K562 (cell line): ENCODE measurements around the gene CRKL. TPM values are rescaled to one million over a fixed set of nuclear protein-coding genes. Genes with fewer than 3 reads are reported as not detected.

Experiments used
- ARID2 ChIP-seq: fragments of 450-650 bp; IDR thresholded peaks from 2 replicates; pipeline ENCODE4 v1.6.1; 2017; ENCODE audit warnings: antibody characterized with exemption, mild to moderate bottlenecking
- GATAD2A ChIP-seq: fragments of 450-650 bp; IDR thresholded peaks from 2 replicates; pipeline ENCODE4 v1.6.1; 2017
- MTA2 ChIP-seq: fragments of 450-650 bp; IDR thresholded peaks from 2 replicates; pipeline ENCODE4 v1.6.1; 2016; ENCODE audit warnings: low read depth
- RB1 ChIP-seq: fragments of 450-650 bp; IDR thresholded peaks from 2 replicates; pipeline ENCODE4 v1.6.1; 2017; ENCODE audit warnings: low read depth, mild to moderate bottlenecking
- RBM14 ChIP-seq: fragments of 200-400 bp; formaldehyde crosslinking; IDR thresholded peaks from 2 replicates; pipeline ENCODE4 v1.6.1; 2018; ENCODE audit warnings: low read depth, mild to moderate bottlenecking, low read length, moderate library complexity, borderline replicate concordance; ENCODE audit not compliant: insufficient read depth
- ZNF165 ChIP-seq: fragments of 250-450 bp; sonication (Bioruptor Pico); IDR thresholded peaks from 2 replicates; pipeline ENCODE4 v1.4.0; 2020; ENCODE audit warnings: borderline replicate concordance
- ZNF347 ChIP-seq: fragments of 450-650 bp; formaldehyde crosslinking; IDR thresholded peaks from 2 replicates; pipeline ENCODE4 v1.4.0; 2020; ENCODE audit warnings: low read depth, mild to moderate bottlenecking, moderate library complexity
- polyA plus RNA-seq, 8 experiments: library from polyadenylated mRNA; depleted of rRNA in 4 of 8; stranded (reverse) in 5 of 8; unstranded in 3 of 8; fragments of >200 nt; fragmentation: Nextera tagmentation in 2 of 8; fragmentation: Illumina TruSeq in 1 of 8; extraction: Ambion mirVana in 2 of 8; extraction: Trizol in 1 of 8; gene quantifications; 2 replicates each; pipeline versions ENCODE4 v1.2.1 to v1.2.3, GENCODE V29; 2011 to 2014; ENCODE audit warnings: inconsistent platforms in 1 of 8, missing spikeins in 1 of 8
- total RNA-seq, 7 experiments: library from RNA; depleted of rRNA in 6 of 7; stranded (reverse); fragments of >200 nt in 6 of 7; fragmentation: Illumina TruSeq in 2 of 7; extraction: Trizol in 2 of 7; gene quantifications; 2 replicates each; pipeline versions ENCODE4 v1.2.1 to v1.2.3, GENCODE V29; 2011 to 2021; ENCODE audit warnings: low replicate concordance in 1 of 7
- TF ChIP-seq, protein P1 (sequence below): fragments of 250-450 bp; sonication (Bioruptor Pico); IDR thresholded peaks from 2 replicates; pipeline ENCODE4 v1.5.0; 2021
- TF ChIP-seq, protein P2 (sequence below): fragments of 450-650 bp; IDR thresholded peaks from 2 replicates; pipeline ENCODE4 v1.6.1; 2016; ENCODE audit warnings: low read depth
- TF ChIP-seq, protein P3 (sequence below): fragments of 450-650 bp; IDR thresholded peaks from 2 replicates; pipeline ENCODE4 v1.6.1; 2016; ENCODE audit warnings: borderline replicate concordance
- TF ChIP-seq, protein P4 (sequence below): sonication (generic); formaldehyde crosslinking; IDR thresholded peaks from 2 replicates; pipeline ENCODE4 v1.8.1; 2023; ENCODE audit warnings: missing genetic modification reagents, mild to moderate bottlenecking, borderline replicate concordance

Gene CRKL
- total and polyA plus RNA-seq, 9 of the 15 experiments (the other 6 are each of a cell fraction or from before 2014, with no cell fraction given) = 100 to 263 (median 124) TPM

DNA sequence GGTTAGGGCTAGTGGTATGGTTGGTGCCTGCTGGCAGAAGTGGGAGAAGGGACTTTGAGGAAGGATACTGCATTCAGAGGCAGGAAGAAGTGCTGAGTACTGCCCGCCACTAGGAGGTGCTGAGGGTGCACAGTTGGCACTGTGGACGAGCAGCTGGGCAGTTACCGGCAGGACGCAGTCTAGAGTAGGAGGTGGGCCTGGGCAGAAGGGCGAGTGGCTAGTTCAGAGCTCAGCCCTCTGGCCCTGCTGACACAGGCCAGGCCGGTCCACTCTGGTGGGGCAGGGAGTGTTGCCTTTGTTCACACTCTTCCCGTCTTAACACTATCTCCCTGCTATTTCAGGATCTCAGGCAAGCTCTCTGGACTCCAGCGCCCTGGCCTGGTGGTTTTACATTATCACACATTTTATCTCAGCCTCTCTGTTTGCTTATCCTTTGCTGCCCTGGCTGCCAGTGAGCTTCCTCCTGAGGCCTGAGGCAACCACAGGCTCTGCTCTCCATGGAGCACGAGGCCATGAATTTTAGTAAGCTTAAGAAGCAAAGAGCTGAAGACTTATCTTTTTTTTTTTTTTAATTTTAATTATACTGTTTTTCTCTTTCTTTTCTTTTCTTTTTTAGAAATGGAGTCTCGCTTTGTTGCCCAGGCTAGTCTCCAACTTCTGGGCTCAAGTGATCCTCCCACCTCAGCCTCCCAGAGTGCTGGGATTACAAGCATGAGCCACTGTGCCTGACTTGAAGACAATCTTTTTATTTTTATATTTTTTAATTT is 31.5 kb upstream of the CRKL start (continued):
- TF ChIP-seq RBM14 = no peak
- TF ChIP-seq RB1 = no peak
- TF ChIP-seq, protein P1, sequence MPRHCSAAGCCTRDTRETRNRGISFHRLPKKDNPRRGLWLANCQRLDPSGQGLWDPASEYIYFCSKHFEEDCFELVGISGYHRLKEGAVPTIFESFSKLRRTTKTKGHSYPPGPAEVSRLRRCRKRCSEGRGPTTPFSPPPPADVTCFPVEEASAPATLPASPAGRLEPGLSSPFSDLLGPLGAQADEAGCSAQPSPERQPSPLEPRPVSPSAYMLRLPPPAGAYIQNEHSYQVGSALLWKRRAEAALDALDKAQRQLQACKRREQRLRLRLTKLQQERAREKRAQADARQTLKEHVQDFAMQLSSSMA (CRISPR knock-in tag) = no peak
- TF ChIP-seq, protein P2, sequence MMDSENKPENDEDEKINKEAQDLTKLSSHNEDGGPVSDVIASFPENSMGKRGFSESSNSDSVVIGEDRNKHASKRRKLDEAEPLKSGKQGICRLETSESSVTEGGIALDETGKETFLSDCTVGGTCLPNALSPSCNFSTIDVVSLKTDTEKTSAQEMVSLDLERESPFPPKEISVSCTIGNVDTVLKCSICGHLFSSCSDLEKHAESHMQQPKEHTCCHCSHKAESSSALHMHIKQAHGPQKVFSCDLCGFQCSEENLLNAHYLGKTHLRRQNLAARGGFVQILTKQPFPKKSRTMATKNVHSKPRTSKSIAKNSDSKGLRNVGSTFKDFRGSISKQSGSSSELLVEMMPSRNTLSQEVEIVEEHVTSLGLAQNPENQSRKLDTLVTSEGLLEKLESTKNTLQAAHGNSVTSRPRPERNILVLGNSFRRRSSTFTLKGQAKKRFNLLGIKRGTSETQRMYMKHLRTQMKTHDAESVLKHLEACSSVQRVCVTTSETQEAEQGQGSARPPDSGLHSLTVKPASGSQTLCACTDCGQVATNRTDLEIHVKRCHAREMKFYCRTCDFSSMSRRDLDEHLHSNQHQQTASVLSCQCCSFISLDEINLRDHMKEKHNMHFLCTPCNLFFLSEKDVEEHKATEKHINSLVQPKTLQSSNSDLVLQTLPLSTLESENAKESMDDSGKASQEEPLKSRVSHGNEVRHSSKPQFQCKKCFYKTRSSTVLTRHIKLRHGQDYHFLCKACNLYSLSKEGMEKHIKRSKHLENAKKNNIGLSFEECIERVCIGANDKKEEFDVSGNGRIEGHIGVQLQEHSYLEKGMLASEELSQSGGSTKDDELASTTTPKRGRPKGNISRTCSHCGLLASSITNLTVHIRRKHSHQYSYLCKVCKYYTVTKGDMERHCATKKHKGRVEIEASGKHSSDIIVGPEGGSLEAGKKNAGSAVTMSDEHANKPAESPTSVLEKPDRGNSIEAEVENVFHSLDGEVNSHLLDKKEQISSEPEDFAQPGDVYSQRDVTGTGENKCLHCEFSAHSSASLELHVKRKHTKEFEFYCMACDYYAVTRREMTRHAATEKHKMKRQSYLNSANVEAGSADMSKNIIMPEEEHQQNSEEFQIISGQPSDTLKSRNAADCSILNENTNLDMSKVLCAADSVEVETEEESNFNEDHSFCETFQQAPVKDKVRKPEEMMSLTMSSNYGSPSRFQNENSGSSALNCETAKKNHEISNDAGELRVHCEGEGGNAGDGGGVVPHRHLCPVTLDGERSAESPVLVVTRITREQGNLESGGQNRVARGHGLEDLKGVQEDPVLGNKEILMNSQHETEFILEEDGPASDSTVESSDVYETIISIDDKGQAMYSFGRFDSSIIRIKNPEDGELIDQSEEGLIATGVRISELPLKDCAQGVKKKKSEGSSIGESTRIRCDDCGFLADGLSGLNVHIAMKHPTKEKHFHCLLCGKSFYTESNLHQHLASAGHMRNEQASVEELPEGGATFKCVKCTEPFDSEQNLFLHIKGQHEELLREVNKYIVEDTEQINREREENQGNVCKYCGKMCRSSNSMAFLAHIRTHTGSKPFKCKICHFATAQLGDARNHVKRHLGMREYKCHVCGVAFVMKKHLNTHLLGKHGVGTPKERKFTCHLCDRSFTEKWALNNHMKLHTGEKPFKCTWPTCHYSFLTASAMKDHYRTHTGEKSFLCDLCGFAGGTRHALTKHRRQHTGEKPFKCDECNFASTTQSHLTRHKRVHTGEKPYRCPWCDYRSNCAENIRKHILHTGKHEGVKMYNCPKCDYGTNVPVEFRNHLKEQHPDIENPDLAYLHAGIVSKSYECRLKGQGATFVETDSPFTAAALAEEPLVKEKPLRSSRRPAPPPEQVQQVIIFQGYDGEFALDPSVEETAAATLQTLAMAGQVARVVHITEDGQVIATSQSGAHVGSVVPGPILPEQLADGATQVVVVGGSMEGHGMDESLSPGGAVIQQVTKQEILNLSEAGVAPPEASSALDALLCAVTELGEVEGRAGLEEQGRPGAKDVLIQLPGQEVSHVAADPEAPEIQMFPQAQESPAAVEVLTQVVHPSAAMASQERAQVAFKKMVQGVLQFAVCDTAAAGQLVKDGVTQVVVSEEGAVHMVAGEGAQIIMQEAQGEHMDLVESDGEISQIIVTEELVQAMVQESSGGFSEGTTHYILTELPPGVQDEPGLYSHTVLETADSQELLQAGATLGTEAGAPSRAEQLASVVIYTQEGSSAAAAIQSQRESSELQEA = no peak
- TF ChIP-seq MTA2 = peak; percentile 21; the same call in 1 of the 2 replicates
- TF ChIP-seq ZNF347 (CRISPR knock-in tag) = no peak
- peak; percentile 93; the same call in 1 of the 2 replicates for TF ChIP-seq ZNF165
- TF ChIP-seq ARID2 = peak; percentile 100
- TF ChIP-seq, protein P3, sequence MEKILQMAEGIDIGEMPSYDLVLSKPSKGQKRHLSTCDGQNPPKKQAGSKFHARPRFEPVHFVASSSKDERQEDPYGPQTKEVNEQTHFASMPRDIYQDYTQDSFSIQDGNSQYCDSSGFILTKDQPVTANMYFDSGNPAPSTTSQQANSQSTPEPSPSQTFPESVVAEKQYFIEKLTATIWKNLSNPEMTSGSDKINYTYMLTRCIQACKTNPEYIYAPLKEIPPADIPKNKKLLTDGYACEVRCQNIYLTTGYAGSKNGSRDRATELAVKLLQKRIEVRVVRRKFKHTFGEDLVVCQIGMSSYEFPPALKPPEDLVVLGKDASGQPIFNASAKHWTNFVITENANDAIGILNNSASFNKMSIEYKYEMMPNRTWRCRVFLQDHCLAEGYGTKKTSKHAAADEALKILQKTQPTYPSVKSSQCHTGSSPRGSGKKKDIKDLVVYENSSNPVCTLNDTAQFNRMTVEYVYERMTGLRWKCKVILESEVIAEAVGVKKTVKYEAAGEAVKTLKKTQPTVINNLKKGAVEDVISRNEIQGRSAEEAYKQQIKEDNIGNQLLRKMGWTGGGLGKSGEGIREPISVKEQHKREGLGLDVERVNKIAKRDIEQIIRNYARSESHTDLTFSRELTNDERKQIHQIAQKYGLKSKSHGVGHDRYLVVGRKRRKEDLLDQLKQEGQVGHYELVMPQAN = peak; percentile 90
- TF ChIP-seq, protein P4, sequence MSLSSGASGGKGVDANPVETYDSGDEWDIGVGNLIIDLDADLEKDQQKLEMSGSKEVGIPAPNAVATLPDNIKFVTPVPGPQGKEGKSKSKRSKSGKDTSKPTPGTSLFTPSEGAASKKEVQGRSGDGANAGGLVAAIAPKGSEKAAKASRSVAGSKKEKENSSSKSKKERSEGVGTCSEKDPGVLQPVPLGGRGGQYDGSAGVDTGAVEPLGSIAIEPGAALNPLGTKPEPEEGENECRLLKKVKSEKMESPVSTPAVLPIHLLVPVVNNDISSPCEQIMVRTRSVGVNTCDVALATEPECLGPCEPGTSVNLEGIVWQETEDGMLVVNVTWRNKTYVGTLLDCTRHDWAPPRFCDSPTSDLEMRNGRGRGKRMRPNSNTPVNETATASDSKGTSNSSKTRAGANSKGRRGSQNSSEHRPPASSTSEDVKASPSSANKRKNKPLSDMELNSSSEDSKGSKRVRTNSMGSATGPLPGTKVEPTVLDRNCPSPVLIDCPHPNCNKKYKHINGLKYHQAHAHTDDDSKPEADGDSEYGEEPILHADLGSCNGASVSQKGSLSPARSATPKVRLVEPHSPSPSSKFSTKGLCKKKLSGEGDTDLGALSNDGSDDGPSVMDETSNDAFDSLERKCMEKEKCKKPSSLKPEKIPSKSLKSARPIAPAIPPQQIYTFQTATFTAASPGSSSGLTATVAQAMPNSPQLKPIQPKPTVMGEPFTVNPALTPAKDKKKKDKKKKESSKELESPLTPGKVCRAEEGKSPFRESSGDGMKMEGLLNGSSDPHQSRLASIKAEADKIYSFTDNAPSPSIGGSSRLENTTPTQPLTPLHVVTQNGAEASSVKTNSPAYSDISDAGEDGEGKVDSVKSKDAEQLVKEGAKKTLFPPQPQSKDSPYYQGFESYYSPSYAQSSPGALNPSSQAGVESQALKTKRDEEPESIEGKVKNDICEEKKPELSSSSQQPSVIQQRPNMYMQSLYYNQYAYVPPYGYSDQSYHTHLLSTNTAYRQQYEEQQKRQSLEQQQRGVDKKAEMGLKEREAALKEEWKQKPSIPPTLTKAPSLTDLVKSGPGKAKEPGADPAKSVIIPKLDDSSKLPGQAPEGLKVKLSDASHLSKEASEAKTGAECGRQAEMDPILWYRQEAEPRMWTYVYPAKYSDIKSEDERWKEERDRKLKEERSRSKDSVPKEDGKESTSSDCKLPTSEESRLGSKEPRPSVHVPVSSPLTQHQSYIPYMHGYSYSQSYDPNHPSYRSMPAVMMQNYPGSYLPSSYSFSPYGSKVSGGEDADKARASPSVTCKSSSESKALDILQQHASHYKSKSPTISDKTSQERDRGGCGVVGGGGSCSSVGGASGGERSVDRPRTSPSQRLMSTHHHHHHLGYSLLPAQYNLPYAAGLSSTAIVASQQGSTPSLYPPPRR (CRISPR knock-in tag) = peak; percentile 98
- no peak for TF ChIP-seq GATAD2A
